GM12875 (cell line): ENCODE data around the gene CHRNE.
"Not testable (repeated sequence)": the region's sequence is repeated elsewhere in the genome, so short reads cannot be mapped to it uniquely, and the experiment has no call there.

Experiments
- H3K4me3 ChIP-seq: one replicate; pipeline ENCODE4 v1.5.1; 2011; ENCODE audit warnings: low read depth, low read length, control low read depth
- TF ChIP-seq, protein P1 (sequence below): IDR thresholded peaks from 2 replicates; pipeline ENCODE4 v1.5.1; 2011; ENCODE audit warnings: low read depth, mild to moderate bottlenecking, control low read depth, inconsistent platforms, low read length, moderate library complexity, borderline replicate concordance; ENCODE audit not compliant: insufficient read depth

The CHRNE gene

DNA sequence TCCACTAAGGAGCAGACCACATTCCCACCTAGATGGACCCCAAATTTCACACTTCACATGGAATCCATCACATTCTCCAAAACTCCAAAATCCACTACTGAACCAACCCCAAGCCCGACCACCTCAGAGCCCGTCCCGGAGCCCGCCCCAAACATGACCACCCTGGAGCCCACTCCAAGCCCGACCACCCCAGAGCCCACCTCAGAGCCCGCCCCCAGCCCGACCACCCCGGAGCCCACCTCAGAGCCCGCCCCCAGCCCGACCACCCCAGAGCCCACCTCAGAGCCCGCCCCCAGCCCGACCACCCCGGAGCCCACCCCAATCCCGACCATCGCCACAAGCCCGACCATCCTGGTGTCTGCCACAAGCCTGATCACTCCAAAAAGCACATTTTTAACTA, 30.7 kb upstream of the CHRNE start:
- TF ChIP-seq, protein P1, sequence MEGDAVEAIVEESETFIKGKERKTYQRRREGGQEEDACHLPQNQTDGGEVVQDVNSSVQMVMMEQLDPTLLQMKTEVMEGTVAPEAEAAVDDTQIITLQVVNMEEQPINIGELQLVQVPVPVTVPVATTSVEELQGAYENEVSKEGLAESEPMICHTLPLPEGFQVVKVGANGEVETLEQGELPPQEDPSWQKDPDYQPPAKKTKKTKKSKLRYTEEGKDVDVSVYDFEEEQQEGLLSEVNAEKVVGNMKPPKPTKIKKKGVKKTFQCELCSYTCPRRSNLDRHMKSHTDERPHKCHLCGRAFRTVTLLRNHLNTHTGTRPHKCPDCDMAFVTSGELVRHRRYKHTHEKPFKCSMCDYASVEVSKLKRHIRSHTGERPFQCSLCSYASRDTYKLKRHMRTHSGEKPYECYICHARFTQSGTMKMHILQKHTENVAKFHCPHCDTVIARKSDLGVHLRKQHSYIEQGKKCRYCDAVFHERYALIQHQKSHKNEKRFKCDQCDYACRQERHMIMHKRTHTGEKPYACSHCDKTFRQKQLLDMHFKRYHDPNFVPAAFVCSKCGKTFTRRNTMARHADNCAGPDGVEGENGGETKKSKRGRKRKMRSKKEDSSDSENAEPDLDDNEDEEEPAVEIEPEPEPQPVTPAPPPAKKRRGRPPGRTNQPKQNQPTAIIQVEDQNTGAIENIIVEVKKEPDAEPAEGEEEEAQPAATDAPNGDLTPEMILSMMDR, result no peak
- no peak overlapping the region for H3K4me3 ChIP-seq

DNA sequence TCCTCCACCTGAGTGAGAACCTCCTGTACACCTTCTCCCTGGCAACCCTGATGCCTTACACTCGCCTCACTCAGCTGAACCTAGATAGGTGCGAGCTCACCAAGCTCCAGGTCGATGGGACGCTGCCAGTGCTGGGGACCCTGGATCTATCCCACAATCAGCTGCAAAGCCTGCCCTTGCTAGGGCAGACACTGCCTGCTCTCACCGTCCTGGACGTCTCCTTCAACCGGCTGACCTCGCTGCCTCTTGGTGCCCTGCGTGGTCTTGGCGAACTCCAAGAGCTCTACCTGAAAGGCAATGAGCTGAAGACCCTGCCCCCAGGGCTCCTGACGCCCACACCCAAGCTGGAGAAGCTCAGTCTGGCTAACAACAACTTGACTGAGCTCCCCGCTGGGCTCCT, 29.9 kb upstream of the CHRNE start:
- TF ChIP-seq, protein P1, result no peak
- no peak overlapping the region for H3K4me3 ChIP-seq

DNA sequence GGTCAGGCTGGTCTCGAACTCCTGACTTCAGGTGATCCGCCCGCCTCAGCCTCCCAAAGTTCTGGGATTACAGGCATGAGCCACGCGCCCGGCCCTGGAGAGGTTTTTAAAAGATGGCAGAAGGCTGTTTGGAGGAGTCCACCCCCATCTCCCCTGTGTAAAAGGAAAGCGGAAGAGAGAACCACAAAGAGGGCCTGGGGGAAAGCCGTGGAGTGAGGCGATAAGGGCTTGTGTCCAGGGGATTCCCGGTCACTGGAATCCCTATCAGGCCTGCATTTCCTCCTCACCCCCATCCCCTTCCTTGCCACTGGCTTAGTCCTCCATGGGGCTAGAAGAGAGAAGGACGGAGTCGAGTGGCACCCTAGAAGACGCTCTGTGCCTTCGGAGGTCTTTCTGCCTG, 29.1 kb upstream of the CHRNE start, which contains the start of gene GP1BA:
Gene GP1BA, plus strand, starts transcription at position 315 of the 400 bp plus-strand sequence. CDS start 328 bp downstream, outside the sequence.
- TF ChIP-seq, protein P1, result no peak
- H3K4me3 ChIP-seq, result no peak within 1 kb of the TSS

DNA sequence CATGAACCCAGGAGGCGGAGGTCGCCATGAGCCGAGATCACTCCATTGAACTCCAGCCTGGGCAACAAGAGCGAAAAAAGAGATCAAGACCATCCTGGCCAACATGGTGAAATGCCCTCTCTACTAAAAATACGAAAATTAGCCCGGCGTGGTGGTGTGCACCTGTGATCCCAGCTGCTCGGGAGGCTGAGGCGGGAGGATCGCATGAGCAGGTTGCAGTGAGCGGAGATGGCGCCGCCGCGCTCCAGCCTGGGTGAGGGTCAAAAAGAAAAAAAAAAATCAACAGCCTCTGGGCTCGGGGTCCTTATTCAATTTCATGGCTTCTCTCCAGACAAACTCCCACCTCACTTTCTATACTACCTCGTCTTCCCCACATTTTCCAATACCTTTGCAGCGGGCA, 26.0 kb upstream of the CHRNE start:
- H3K4me3 ChIP-seq, result no peak overlapping the region
- TF ChIP-seq, protein P1, result no peak

DNA sequence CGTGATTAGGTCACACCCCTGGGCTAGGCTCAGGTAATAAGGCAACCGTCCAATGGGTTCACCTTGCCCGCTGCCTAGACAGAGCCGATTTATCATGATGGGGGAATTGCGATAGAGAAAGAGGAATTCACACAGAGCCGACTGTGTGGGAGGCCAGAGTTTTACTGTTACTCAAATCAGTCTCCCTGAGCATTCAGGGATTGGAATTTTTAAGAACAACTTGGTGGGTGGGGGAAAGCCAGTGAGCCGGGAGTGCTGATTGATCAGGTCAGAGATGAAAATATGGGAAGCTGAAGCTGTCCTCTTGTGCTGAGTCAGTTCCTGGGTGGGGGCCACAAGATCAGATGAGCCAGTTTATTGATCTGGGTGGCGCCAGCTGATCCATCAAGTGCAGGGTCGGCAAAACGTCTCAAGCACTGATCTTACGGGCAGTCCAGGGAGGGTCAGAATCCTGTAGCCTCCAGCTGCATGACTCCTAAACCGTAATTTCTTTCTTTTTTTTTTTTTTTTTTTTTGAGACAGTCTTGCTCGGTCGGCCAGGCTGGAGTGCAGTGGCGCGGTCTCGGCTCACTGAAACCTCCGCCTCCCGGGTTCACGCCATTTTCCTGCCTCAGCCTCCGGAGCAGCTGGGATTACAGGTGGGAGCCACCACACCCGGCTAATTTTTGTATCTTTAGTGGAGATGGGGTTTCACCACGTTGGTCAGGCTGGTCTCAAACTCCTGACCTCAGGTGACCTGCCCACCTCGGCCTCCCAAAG, 23.9 kb upstream of the CHRNE start:
- H3K4me3 ChIP-seq, result not testable (repeated sequence)

DNA sequence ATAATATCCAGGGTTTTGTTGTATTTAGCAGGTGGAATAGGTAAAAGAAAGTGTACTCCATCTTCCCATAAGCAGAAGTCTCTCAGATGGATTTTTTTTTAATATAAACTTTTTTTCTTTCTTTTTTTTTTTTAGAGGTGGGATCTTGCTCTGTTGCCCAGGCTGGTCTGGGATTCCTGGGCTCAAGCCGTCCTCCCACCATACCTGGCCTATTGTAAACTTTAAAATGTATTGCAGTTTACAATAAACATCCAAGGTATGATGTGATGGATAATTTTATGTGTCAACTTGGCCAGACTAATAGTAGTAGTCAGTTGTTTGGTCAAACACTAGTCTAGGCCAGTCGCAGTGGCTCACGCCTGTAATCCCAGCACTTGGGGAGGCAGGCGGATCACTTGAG, 18.4 kb upstream of the CHRNE start:
- TF ChIP-seq, protein P1, result no peak
- no peak overlapping the region for H3K4me3 ChIP-seq

DNA sequence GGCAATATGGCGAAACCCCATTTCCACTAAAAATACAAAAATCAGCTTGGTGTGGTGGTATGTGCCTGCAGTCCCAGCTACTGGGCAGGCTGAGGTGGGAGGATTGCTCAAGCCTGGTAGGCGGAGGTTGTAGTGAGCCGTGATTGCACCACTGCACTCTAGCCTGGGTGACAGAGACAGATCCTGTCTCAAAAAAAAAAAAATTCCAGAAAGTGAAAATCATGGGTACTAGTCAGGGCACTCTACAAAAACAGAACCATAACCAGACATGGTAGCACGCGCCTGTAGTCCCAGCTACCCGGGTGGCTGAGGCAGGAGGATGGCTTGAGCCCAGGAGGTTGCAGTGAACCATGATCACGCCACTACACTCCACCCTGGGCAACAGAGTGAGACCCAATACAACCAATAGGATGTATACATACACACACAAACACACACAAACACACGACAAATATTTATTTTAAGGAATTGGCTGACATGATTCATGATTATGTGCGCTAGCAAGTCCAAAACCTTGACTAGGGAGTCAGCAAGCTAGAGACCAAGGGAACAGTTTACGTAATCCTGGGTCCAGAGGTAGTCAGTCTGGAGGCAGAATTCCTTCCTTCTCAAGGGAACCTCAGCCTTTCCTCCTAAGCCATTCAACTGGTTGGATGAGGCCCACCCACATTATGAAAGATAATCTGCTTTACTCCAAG, 17.6 kb upstream of the CHRNE start:
- TF ChIP-seq, protein P1, result no peak
- no peak overlapping the region for H3K4me3 ChIP-seq
